ENCODE data around the gene CHRNA10.

- TF ChIP-seq CTCF (IDR thresholded peaks at IDR 0.05) (no peak), POLR2AphosphoS5 (IDR thresholded peaks at IDR 0.05) (no peak)
These were observed 31.3 kb downstream of the CHRNA10 start for GRCh38 chr11:3639841-3640240.

Measured in breast epithelium (tissue), 3 donors.